Stimulated activated CD4-positive, alpha-beta T cell treated with anti-CD3 and anti-CD28 coated beads, Interleukin-1b, Interleukin-23, amount 100 ng/mL, for 1 hour (primary cell): ENCODE data around the gene C1orf52.
A peak's percentile ranks its signal among the peaks of the same experiment; 100 is the strongest.

Experiments
- DNase-seq, 2 donors: peaks; one replicate each; pipeline ENCODE4 v3.0.0-alpha.2; 2020; ENCODE audit warnings: low read depth in 2 of 2

Gene C1orf52

DNA sequence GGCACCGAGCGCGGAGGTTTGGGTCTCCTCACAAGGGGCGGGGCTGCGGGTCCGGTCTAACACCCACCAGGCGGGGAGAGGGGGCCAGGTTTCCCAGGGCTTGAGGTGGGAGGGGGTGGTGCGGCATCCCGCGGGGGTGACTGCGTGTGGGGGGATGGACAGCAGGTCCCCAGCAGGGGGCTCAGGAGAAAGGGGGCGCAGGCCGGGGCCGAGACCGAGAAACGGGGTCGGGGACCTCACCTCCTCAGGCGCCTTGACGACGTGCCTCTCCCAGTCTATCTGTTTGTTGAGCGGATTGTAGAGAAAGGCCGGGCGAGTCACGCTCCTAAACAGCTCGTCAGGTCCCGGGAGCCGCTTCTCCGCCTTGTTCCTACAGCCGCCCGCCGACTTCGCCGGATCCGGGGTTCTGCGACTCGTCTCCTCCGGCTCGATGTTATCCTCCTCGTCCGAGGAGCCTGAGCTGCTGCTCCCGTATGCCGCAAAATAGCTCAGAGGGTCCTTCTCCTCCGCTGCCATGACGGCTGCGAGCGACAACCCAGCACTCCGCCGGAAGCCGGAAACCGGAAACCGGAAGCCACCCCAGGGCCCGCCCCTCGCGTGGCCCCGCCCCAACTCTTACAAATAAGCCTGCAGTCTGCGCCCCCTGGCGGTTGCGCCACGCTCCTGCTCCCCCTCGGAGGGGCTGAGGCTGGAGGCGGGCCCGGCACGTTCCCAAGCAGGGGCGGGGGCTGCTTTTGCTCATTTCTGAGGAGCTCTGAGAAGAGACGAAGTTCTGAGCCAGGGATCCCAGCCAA lies at the start of gene C1orf52:
Gene C1orf52 (minus strand): TSS at position 545 of the 794 bp plus-strand sequence. CDS start 29 bp downstream, at position 516.
- DNase-seq = peak; percentile 88 to 99

DNA sequence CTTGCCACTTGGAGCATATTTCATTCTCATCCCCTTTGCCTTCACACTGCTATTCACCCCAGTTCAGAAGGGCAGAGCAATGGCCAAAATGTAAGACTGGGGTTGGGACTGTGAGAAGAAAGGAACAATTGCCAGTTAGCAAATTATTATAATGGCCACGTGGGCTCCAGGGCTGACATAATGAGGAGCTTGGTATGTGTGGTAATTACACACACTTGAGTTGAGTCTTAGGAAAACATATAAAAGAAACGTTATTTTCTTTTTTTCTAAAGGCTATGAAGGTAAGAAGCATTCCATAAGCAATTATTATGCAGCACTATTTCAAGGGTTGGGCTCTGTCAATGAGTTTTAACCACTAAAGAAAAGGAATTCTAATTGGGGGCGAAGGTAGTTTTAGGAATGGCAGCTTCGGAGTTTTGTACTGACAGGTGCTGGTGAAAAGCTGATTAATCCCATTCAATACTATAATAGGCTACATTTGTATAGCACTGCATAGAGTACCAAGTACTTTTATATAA lies 49.4 kb upstream of the C1orf52 start:
- DNase-seq = no peak

DNA sequence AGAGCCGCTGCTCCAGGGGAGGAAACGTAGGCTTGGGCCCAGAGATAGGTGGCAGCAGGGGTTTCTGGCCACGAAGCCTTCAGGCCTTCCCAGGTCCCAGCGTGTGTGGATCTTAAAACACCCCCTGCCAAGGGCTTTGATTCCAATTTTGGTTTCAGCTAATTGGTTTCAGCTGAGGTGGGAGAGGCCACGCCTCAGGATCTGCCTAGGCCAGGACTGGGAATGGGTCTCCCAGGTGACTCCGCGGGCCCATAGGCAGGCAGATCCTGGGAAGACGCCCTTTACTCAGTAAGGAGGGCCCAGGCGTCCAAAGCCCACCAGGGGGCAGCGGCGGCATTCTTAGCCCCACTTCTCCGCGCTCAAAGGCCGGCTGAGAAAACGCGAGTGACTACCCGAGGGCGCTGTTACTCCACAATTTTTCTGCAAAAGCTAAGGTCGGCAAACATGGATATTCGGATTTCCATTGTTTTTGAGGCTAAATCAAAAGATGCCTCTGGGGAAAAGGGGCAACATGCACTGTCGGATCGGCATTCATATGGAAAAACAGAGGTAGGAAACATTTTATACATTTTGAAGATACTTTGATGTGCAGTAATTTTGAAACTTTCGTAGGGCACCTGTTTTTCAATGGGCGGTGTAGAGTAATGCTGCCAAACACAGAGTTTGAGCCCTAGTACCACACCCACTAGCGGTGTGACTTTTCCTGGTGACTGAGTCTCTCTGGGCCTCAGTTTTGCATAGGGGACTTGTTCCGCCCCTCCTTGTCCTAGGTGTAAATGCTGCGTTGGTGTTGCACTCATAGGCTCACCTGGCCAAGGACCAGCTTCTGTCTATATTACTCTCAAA lies 48.7 kb upstream of the C1orf52 start:
- DNase-seq = peak in 1 of 2 donors; percentile 46

DNA sequence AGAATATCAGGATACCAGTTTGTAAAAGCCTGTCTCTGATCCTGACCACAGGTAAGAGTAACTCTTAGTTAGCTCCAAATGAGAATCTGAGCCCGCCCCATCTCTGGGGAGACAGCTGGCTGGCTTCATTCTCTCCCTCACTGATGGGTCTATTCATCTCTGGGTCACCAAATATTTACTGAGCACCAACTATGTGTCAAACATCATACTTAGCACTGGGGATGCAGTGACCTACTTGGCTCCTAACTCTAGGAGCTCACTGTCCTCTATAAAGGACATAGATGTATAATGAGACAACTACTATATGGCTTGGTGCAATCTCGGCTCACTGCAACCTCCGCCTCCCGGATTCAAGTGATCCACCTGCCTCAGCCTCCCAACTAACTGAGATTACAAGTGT lies 46.8 kb upstream of the C1orf52 start:
- DNase-seq = no peak

DNA sequence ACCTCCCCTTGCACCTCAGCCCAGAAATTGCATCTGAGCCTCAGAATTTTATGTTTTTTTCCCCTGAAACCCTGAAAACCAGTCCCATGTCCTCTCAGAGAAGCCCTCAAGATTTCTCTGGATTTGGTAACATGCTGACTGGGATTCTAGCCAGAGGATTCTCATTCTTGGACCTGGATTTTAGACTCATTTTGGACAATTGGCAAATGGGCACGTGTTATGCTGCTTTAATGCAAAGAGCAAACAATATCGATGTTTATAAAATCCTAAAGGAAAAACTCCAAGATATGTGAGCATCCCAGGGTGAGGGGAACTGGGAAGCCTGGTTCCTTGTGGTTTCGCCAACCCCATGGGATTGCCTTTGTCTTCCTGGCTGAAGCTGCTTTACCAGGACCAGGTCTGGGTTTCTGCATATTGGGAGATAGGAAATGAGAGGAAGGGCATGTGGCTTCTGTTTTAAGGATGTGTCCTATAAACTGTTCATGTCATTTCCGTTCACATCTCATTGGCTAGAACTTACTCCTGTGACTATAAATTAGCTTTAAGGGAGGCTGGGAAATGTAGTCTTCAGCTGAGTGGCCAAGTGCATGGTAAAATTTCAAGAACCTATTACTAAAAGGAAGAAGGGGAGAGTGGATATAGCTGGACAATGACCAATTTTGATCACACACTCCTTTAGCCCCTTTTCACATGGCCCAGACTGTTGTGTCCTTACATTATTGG lies 44.1 kb upstream of the C1orf52 start:
- no peak for DNase-seq

DNA sequence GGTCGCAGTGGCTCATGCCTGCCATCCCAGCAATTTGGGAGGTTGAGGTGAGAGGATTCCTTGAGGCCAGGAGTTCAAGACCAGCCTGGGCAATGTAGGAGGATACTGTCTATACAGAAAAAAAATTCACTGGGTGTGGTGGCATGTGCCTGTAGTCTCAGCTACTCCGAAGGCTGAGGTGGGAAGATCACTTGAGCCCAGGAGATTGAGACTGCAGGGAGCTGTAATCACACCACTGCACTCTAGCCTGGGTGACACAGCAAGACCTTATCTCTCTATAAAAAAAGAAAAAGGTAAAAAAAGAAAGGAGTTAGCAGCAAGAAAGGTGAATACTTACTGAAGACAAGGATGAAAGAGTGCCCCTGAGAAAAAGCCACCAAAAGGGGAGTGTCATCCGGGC lies 40.7 kb upstream of the C1orf52 start:
- DNase-seq = no peak

DNA sequence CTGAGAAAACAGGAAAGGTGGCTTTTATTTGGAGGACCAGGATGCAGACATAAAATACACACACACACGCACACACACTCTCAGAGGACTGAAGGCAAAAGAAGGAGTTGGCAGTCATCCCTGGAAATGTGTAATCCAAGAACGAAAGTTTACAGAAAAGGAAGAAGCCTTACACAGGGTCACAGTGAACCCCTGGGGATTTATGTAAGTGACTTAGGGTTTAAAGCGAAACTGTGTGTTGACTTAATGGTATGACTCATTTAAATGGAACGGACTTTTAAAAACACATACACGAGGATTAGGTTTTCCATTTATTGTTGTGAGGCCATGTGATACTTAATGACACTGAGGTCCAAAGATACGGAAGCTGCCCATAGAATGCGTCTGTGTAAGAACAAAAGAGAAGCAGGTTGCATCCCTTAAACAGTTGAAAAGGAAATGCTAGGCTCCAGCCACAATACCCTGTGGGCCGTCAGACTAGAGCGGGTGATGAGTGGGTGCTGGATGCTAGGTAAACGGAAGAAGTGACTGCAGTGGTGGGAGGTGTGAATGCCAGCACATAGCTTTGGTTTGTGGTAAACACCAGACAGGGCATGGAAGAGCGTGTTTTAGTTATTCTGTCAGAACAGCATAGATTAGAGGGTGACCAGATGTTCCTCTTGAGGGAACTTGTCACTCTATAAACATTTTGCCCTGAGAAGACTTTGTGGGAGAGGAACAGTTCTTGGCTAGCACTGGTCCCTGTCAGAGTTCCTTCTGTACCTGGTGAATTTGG lies 38.6 kb upstream of the C1orf52 start:
- peak in 1 of 2 donors; percentile 42 for DNase-seq

DNA sequence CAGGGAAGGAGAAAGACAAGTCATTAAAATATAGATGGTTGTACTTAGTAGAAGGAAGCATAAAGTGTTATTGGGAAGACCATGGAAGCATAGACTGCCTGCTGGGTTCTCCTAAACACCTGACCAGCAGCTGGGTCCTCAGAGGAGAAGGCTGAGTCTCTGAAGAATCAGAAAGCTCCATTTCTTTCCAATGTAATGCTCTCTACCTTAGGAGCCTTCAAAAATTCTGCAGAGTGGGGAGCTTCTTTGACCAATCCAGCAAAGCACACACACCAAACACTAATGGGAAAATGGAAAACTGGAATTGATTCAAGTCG lies 38.0 kb upstream of the C1orf52 start:
- DNase-seq = no peak

DNA sequence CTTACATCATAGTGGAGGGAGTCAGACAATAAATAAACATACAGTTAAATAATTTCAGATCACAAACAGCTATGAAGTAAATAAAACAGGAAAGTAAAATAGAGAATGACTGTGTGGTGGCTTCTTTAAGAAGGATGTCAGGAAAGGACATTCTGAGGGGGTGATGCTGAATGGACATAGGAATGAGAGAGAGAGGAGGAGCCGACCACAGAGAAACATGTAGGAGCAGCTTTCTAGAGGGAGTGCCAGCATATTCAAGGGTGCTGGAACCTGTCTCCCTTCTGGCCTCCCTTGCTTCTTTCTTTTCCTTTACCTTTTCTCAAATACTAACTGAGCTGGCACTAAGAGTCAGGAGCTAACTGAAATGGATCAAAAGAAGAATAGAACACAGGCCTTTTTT lies 37.5 kb upstream of the C1orf52 start:
- no peak for DNase-seq

DNA sequence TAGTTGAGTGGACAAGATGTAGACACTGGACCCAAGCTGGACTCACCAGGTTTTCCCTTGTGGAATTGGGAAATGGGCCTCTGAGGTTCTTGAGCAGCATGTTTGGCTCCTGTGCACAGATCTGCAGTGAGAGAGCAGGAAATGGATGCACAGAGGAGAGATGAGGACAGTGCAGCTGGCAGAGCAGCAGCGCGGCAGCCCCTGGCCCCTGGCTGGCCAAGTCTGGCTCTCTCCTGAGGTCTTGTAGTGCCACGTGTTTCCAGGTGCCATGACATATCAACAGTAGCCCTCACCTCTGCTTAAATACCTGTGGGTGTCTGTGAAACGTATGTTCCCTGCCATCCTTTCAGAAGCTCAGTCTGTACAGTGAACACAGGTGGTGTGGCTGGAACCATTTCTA lies 36.2 kb upstream of the C1orf52 start:
- no peak for DNase-seq

DNA sequence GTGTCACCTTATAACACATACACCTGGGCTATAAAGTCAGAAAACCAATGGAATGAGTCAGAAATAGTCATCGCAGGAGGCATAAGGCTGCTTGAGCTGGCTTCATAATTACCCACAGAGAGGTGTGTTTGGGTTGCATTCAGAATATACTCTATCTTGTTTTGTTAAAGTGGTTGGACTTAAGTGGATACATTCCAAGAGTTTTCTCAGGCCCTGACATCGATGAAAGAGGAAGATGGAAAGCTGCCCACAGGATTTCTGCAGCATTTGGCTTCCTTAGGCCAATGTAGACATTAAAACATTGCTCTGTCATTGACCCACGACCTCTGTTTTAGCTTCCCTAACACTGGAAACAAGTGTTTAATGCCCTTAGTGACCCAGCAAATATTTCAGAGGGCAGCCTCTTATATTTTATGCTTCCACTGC lies 35.6 kb upstream of the C1orf52 start:
- no peak for DNase-seq

DNA sequence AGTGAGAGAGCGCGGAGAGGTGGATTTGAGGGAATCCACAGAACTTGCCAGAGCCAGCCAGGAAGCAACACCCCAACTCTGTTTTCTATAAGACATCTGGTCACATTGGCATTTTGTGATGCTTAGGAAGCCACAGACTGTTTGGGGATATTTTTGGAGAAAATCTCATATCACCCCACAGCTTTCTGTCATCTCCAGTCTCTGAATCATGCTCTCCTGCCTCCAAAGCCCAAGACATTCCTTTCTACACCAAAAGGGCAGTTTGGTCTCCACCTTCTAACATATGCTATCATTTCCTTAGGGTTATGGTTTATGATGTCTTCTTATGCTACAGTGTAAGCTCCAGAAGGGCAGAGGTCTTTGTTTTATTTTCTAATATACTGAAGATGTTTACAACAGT lies 31.4 kb upstream of the C1orf52 start:
- DNase-seq = no peak

DNA sequence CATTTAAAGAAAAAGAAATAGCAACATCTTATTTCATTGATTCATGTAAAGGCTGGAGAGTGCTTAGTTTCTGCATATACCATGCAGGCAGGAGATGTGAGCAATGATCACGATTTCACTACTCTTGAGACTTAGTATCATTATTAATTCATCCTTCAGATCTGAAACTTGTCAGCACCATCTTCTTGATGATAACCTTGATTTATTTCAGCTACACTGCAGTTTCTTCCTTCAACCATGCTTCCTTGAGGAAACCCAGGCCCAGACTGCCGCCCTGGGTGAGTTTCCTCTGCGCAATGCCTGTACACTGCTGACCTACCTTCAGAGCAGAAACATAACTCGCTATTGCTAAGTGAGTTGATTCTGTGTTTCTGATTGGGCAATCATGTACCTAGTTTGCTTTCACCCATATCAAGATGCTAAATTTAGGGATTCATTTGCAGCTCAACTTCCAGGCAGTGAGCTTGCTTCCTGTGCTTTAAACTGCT lies 30.4 kb upstream of the C1orf52 start:
- DNase-seq = no peak

DNA sequence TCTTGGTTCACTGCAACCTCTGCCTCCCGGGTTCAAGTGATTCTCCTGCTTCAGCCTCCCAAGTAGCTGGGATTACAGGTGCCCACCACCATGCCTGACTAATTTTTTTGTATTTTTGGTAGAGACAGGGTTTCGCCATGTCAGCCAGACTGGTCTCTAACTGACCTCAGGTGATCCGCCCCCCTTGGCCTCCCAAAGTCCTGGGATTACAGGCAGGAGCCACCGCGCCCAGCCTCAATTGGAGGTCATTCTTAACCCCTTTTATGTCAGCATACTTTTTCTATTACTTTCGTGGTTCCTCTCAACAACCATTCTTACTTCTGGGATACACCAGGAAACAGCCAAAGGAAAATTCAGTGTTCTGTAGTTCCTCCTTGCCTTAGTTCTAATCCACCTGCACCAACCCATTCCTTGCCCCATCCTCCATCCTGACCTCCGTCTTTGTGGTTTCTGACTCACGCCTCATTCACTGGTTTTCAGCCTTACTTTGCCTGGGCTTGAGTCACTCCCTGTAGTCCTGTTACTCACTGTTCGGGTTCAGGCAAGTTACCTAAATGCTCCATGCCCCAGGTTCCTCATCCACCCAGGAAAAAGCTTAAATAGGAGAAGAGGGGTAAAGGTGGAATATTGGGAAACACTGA lies 29.9 kb upstream of the C1orf52 start:
- DNase-seq = no peak

DNA sequence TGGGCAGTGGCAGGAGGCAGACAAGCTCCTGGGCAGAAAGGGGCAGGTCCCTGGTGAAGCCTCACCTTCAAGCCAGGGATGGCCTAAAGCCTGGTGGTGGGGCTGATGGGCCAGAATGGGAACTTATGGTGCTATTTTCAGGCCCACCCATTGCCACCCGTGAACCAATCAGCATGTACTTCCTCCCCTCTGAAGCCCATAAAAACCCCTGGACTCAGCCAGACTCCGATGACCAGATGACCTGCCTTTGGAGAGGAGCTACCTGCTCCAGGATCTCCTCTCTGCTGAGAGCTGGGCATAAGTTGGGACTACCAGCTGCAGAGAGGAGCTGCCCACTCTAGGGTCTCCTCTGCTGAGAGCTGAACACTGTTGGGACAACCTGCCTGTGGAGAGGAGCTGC lies 24.7 kb upstream of the C1orf52 start:
- no peak for DNase-seq

DNA sequence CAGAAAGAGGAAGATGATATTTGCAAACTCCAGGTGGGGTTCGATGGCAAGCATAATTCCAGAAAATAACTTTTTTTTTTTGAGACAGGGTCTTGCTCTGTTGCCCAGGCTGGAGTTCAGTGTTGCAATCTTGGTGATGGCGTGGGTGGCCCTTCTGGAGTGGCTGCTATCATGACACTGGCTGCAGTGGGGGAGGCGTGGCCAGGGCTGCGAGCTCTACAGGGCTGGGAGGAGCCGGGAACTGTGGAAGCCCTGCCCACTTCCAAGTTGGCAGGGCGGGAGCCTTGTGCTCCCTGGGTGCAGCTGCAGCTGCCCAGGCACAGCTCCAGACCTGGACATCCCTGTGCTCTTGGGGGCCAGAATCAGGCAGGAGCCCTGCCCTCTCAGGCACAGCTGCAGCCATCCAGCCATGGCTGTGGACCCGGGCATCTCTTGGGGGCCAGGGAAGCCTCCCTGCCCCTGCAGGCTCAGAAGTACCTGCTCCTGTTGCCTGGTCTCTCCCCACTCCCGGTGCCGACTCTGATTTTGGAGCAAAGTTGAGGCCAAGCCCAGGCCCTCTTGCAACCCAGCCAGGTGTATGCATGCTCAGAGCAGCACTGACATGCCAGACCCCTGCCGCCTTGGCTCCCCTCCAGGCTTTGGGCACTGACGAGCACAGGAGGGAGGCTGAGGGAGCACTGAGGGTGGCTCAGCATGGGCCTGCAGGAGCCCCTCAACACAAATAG lies 24.2 kb upstream of the C1orf52 start:
- no peak for DNase-seq

DNA sequence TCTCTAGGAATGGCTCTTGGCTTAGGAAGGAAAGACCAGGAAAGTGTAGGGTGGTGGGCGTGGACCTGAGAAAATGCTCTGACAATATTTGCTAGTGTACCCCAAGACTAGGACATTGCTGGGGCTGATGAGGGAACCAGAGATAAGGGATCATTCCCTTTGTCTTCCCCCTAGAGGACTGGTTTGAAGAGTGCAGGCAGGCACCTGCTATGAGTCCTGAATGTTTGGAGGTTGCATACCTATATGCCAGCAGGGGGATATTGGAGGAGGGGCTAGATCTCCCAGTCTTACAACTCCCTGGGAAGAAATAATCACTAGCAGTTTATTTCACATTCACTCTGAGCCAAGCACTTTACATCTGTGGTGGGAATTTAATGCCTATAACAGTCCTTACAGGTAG lies 23.0 kb upstream of the C1orf52 start:
- no peak for DNase-seq

DNA sequence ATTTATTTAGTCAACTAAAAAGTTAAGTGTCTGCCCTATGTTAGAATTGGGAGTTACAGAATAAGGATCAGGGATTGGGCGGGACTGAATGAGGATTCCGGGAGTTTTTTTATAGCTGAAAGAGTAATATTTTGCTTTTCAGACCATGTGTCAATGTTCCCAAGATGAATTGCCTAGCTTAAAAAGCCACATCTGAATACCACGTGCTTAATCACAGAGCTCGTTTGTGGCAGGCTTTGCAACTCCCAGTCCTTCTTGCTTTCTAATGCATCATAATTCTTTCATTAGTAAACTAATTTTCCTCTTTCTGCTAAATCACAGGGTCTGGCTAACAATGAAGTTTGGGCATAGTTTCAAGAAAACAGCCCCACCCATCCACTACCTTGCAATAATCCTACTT lies 21.2 kb upstream of the C1orf52 start:
- no peak for DNase-seq

DNA sequence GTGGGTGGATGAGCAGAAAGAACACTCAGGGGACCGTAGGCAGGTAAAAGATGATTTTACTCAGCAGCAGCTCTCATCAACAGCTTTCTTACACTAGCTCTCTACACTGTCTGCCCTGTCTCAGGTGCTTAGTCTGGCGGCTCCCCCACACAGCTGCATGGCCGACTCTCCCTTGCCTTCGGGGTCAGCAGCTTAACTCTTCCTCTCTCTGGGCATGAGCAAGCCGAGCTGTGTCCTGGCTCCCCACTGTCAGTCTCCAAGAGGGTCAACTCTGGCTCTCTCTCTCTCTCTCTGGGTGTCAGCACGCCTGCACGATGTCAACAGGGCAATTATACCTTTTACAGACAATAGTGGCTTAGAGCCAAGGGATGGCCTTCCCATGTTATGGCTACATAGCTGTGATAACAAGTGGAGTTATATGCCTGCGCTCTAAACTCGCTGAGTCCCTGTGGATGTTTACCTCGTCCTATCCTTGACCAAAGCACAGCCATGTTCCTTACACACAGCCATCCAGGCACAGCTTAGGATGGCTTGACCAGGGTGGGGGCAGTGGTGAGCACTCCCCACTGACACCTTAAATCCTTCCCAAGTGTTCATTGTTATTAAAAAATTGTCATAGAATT lies 20.1 kb upstream of the C1orf52 start:
- no peak for DNase-seq

DNA sequence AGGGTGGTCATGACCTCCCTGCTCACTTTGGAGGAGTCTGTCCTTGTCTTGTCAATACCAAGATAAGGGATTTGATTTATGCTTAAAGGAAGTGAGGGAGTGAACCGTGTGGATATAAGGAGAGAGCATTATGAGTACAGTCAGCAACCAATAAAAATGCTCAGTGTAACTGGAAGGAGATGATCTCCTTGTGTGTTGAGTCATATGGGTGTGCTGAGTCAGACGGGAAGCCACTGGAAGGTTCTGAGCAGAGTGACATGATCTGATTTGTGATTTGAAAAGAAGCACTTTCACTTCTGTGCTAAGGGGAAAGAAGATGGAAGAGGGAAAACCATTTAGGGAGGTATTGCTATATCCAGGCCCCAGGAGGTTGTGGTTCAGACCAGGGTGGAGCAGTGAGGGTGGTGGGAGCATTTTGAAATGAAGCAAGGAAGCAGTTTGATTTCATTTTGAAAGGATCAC lies 19.4 kb upstream of the C1orf52 start:
- no peak for DNase-seq
